ENCODE measurements around the gene SDCBP2. TPM values are rescaled to one million over a fixed set of nuclear protein-coding genes. Genes with fewer than 3 reads are reported as not detected.
A peak's percentile ranks its signal among the peaks of the same experiment; 100 is the strongest.

Gene SDCBP2
- total RNA-seq, 1 donor from 2014 or later = 4.0 TPM

DNA sequence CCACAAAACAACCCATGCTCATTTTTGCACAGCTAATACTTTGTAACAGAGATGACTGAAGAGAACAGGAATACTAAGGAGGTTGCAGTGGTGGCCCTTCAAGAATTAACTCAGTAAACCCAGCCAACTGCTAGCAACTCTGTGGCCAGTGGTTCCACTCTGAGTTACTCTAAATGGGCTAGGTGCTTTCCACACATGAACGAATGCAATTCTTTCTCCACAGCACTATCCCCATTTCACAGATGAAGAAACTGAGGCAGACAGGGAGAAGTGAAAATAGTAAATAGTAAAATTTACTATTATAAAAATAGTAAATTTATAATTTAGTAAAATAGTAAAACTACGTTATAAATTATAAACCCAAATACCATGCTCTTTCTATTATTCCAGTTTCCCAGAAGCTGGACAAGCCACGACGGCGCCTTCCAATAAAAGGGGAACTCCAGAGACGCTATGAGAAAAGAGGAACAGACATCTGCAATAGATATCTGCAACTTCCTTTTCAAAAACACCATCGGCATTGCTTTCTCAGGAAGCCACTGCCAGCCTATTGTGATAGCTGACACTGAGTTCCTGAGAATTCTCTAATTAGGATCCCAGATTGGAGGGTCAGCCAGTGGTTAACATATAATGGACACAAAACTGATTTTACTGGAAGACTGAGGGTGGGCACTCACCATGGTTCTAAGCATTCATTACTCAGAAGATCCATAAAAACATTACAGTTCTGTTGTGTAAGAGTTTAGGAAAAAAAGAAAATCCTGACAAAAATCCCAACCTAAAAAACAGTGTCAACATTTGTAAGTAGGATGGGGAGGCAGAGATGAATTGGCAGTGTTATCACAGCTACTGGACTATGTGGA lies 47.7 kb upstream of the SDCBP2 start:
- no peak for TF ChIP-seq CTCF (IDR thresholded peaks at IDR 0.05; ENCODE audit: partially characterized antibody, unreplicated experiment)
- DNase-seq = no peak
- no peaks in the 10 kb centered on the region for H3K27me3 Mint-ChIP-seq (ENCODE audit: unreplicated experiment)
- H3K9me3 Mint-ChIP-seq (ENCODE audit: unreplicated experiment) = peaks cover 2% of the 10 kb centered on the region
- no peaks in the 10 kb centered on the region for H3K36me3 Mint-ChIP-seq (ENCODE audit: unreplicated experiment)
- H3K4me3 Mint-ChIP-seq (ENCODE audit: unreplicated experiment) = peak overlapping the region; percentile 79
- H3K4me1 Mint-ChIP-seq (ENCODE audit: low read depth, unreplicated experiment) = peaks cover 75% of the 10 kb centered on the region
- H3K27ac Mint-ChIP-seq (ENCODE audit: unreplicated experiment) = peak overlapping the region; percentile 95

GRCh38 chr20:1376007-1376406 lies 47.1 kb upstream of the SDCBP2 start:
- TF ChIP-seq CTCF (IDR thresholded peaks at IDR 0.05; ENCODE audit: partially characterized antibody, unreplicated experiment) = no peak
- H3K4me1 Mint-ChIP-seq (ENCODE audit: low read depth, unreplicated experiment) = peaks cover 72% of the 10 kb centered on the region
- no peaks in the 10 kb centered on the region for H3K36me3 Mint-ChIP-seq (ENCODE audit: unreplicated experiment)
- peak overlapping the region; percentile 95 for H3K27ac Mint-ChIP-seq (ENCODE audit: unreplicated experiment)
- peak overlapping the region; percentile 79 for H3K4me3 Mint-ChIP-seq (ENCODE audit: unreplicated experiment)
- H3K9me3 Mint-ChIP-seq (ENCODE audit: unreplicated experiment) = peaks cover 1% of the 10 kb centered on the region
- DNase-seq = peak; percentile 20
- H3K27me3 Mint-ChIP-seq (ENCODE audit: unreplicated experiment) = no peaks in the 10 kb centered on the region

GRCh38 chr20:1375515-1375914 lies 46.6 kb upstream of the SDCBP2 start:
- peaks cover 71% of the 10 kb centered on the region for H3K4me1 Mint-ChIP-seq (ENCODE audit: low read depth, unreplicated experiment)

DNA sequence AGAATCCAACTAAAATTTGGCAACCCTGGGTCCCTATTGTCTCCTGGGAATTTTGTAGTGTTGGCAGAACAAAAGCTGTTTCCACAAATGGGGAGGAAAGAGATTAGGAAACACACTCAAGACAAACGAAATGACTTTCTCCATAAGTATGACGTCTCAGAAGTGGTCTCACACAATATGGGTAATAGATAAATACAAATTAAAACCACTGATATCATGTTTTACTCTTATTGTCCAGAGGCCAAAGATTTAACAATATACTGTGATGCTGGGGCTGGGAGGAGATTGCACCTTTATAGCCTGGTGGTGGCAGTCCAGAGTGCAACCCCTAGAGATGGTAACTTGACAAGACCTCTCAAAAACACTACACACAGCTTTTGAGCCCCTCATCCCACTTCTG lies 45.3 kb upstream of the SDCBP2 start:
- no peak overlapping the region for H3K27ac Mint-ChIP-seq (ENCODE audit: unreplicated experiment)
- peak; percentile 10 for TF ChIP-seq CTCF (IDR thresholded peaks at IDR 0.05; ENCODE audit: partially characterized antibody, unreplicated experiment)
- H3K27me3 Mint-ChIP-seq (ENCODE audit: unreplicated experiment) = peaks cover 5% of the 10 kb centered on the region
- no peak overlapping the region for H3K4me3 Mint-ChIP-seq (ENCODE audit: unreplicated experiment)
- DNase-seq = no peak
- peaks cover 9% of the 10 kb centered on the region for H3K9me3 Mint-ChIP-seq (ENCODE audit: unreplicated experiment)
- H3K36me3 Mint-ChIP-seq (ENCODE audit: unreplicated experiment) = no peaks in the 10 kb centered on the region
- peaks cover 65% of the 10 kb centered on the region for H3K4me1 Mint-ChIP-seq (ENCODE audit: low read depth, unreplicated experiment)

More at GRCh38 chr20:1375515-1375914, 46.6 kb upstream of the SDCBP2 start:
- peak overlapping the region; percentile 95 for H3K27ac Mint-ChIP-seq (ENCODE audit: unreplicated experiment)
- H3K4me3 Mint-ChIP-seq (ENCODE audit: unreplicated experiment) = peak overlapping the region; percentile 79
- H3K27me3 Mint-ChIP-seq (ENCODE audit: unreplicated experiment) = no peaks in the 10 kb centered on the region
- H3K9me3 Mint-ChIP-seq (ENCODE audit: unreplicated experiment) = peaks cover 1% of the 10 kb centered on the region
- DNase-seq = no peak
- no peaks in the 10 kb centered on the region for H3K36me3 Mint-ChIP-seq (ENCODE audit: unreplicated experiment)
- no peak for TF ChIP-seq CTCF (IDR thresholded peaks at IDR 0.05; ENCODE audit: partially characterized antibody, unreplicated experiment)

GRCh38 chr20:1373614-1374013 lies 44.7 kb upstream of the SDCBP2 start:
- TF ChIP-seq CTCF (IDR thresholded peaks at IDR 0.05; ENCODE audit: partially characterized antibody, unreplicated experiment) = no peak
- H3K36me3 Mint-ChIP-seq (ENCODE audit: unreplicated experiment) = no peaks in the 10 kb centered on the region
- peaks cover 14% of the 10 kb centered on the region for H3K9me3 Mint-ChIP-seq (ENCODE audit: unreplicated experiment)
- no peak overlapping the region for H3K4me3 Mint-ChIP-seq (ENCODE audit: unreplicated experiment)
- peaks cover 7% of the 10 kb centered on the region for H3K27me3 Mint-ChIP-seq (ENCODE audit: unreplicated experiment)
- H3K4me1 Mint-ChIP-seq (ENCODE audit: low read depth, unreplicated experiment) = peaks cover 65% of the 10 kb centered on the region
- DNase-seq = no peak
- H3K27ac Mint-ChIP-seq (ENCODE audit: unreplicated experiment) = peak overlapping the region; percentile 5
